ENCODE measurements around the gene SNX19.

Gene SNX19

DNA sequence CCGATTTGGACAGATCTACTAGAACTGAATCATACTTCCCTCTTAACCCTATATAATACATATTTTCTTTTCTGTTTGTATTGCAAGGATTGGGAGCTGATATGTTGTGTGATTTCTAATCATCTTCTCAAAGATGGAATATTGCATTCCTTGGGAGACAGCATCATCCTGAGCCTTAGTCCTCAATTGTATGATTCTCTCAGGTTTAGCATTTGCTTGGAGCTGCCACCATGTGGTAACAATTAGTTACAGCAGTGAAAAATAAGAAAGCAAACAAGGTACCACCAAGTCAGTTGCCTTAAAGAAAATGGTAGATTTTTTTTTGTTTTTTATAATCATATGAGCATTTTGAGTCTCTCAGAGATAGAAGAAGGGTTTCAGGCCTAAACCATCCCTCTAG is 11.9 kb downstream of the SNX19 start:
- no peak for DNase-seq

DNA sequence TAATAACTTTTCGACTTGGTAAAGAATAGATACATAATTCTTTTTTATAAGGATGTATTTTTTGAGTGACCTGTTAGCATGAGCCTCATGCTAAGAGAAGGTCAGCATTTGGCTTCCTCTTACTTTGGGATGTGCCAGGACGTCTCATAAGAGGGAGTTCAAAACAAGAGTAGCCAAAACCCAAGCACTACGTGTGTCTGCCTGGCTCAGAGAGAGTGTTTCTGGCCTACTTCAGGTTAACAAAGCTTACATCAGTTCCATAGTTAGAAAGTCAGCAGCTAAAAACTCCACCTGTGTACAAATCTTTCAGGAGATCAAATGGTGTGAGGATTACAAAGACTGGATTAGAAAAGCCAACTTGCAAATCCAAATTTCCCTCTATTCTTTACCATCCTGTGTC is 13.9 kb downstream of the SNX19 start:
- no peak for DNase-seq

GRCh38 chr11:130899106-130899505 is 17.2 kb downstream of the SNX19 start:
- no peak for DNase-seq

DNA sequence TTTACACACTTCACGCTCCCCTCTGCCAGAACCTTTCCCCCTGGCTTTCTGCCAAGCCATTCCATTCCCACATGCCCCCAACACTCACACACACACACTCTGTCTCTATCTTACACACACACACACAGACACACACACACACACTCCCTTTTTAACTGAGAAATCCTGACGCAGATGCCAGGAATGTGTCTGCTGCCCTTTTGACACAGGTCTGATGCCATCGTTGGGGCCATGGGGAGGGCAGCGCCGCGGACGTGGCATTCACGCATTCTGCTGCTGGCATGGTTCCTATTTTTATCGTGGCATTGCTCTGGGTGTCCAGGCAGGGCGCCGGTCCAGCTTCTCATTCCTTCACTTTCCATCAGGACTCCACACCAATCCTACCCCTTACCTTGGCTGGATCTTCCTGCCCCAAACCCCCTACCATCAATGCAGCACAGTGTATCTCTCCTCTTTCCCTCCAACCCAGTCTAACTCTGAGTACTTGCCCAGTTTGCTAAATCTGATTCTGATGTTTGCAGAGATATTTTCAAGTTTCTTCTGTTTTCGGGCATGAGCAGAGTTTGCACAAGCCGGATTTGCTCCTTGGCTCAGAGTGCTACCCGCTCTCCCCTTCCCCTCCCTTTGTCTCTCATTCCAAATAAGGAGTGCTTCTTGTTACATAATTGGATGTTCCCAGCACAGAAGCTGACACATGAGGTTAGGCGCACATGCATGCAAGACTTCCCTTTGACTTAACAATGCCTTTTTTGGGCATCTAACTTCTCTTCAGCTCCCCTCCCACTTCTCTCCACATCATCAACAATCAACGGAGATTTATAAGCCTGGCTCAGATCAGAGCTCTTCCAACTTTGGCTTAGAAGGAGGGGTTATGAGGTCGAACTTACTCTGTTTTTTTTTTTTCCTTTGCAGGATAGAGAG is 18.8 kb downstream of the SNX19 start:
- no peak for DNase-seq

GRCh38 chr11:130894322-130895025 is 21.8 kb downstream of the SNX19 start:
- DNase-seq: peak; percentile 53

GRCh38 chr11:130892861-130893260 is 23.4 kb downstream of the SNX19 start:
- no peak for DNase-seq

GRCh38 chr11:130891326-130891725 is 25.0 kb downstream of the SNX19 start:
- DNase-seq: no peak

DNA sequence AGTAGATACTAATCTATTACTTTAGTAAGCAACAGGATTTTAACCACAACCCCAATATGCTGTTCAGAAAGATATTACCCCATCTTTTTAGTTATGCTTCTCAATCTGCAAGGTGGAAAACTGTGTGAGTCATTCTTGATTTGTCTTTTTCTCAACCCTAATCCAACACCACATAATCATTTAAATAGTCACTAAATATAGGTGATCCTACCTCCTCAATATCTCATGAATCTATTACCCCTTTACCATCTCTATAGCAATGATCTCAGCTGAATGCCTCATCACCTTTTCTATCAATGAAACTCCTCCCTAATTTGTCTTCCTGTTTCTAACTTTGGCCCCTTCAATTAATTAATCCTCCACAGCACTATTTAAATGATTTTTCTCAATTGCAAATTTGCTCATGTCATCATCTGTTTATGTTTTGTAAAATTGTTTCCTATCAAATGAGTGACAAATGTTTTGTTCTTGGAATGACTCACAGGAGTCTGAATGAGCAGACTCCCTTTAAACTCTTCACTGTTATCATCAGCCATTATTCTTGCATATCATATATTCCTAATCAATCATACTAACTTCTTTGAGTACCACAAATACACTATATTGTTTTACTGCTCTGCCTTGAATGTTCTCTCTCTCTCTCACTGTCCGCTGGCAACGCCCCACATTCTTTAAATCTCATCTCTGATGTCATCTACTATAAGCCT is 26.1 kb downstream of the SNX19 start:
- no peak for DNase-seq

- DNase-seq: no peak
Observed at GRCh38 chr11:130888790-130889189, 27.5 kb downstream of the SNX19 start.

DNA sequence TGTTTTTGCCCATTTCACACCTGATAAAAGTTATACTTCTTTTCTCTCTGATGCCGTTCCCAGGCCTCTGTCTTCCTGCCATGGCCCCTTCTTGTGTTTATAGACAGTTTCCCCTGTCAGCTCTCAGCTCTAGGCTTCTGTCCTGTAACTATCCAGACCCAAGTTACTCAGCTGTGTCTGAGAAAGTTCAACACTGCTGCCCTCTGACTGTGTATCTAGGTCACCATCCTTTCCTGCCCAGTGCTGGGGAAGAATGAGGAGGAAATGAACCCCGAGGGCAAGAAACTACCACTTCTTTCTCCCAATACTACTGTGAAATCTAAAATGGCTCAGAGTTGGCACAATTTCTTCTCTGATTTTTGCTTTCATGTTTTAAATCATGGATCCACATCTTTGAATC is 29.6 kb downstream of the SNX19 start:
- no peak for DNase-seq

GRCh38 chr11:130882138-130882551 is 34.1 kb downstream of the SNX19 start:
- DNase-seq: no peak

GRCh38 chr11:130881475-130882137 is 34.7 kb downstream of the SNX19 start:
- no peak for DNase-seq

DNA sequence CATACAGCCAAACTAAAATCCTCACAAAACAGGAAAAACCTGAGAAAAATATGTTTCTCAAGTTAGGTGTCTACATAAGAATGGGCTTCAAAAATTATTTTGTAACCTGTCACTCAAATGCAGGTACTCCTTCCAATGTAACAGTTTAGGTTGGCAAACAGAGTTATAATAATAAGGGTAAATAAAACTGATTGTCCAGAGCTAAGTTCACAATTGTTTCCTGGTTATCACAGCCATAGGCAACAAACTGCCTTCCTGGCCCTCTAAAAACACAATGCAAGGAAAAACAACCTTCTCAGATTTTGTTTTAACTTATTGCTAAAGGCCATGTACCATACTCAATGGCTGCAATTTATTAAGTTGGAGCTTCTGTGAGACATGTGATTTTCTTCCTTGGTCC is 36.4 kb downstream of the SNX19 start:
- DNase-seq: no peak

DNA sequence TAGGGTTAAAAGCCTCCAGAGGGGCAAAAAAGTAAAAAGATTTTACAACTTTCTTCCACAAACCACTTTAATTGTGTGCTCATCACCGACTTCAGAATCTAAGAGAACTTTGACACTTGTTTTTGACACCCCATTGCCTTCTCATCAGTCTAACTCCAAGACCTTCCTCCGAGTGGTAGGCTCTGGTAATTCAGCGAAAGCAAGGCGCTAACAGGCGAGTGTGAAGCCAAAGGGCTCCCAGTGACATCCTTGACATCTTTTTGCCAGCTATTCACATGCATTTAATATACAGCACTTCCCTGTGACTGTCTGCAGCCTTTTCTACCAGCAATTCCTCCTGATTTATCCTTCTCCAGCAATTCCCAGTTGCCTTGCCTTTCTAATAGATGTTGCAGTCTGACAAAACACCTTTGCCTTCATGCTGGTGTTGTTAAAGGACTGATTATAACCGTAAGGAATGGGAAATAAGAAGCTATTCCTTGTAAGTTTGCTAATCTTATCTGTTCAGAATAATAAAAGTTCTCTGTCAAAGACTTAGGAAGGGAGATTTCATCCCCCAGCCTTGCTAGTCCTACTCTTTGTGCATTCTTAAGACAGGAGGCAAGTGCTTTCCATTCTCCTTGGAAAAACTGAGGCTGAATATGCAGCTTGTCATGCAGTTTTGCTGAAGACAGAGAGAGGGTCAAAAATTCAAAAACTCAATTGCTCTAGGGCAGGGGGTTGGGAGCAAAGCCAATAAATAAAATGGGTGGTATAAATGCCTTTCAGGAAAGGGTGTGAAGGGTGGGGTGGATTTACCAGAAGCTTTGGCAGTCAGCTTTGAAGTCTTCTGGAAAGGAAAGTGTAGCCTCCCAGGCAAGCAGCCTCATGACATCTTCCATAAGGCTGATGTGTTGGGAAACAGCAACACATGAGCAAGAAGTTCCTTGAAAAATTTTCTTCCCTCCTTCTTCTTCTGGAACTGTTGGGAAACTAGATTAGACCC is 39.1 kb downstream of the SNX19 start:
- DNase-seq: no peak

GRCh38 chr11:130876100-130876499 is 40.2 kb downstream of the SNX19 start:
- no peak for DNase-seq

- no peak for DNase-seq
Observed at GRCh38 chr11:130874955-130875531, 41.2 kb downstream of the SNX19 start.

- DNase-seq: no peak
Observed at GRCh38 chr11:130874396-130874795, 41.9 kb downstream of the SNX19 start.

DNA sequence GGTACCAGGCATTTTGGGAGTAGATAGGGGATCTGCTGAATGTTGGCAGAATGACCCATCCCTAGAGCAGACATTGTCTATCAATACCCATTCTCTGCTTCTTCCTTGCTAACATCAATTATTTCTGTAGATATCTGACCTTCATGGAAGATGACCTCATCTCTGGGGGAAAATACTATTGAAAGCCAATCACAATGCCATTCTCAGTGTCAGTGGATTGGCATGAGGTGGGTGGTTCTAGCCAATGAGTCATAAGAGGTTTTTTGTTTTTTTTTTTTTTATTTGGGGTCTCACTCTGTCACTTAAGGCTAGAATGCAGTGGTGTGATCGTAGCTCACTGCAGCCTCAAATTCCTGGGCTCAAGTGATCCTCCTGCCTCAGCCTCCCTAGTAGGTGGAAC is 42.5 kb downstream of the SNX19 start:
- no peak for DNase-seq

DNA sequence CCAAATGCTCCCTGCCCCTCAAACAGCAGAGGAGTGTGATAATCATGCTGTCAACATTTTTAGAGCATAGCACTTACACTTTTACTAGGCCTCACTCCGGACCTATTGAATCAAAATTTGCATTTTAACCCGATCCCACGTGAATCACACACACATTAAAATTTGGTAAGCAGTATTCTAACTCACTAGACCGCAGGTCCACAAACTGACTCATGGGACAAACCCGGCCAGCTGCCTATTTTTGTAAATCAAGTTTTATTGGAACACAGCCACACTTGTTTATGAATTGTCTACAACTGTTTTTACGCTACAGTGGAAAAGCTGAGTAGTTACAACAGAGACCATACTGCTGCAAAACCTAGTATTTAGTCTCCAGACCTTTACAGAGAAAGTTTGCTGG is 43.3 kb downstream of the SNX19 start:
- DNase-seq: no peak

GRCh38 chr11:130872513-130872912 is 43.8 kb downstream of the SNX19 start:
- no peak for DNase-seq

DNA sequence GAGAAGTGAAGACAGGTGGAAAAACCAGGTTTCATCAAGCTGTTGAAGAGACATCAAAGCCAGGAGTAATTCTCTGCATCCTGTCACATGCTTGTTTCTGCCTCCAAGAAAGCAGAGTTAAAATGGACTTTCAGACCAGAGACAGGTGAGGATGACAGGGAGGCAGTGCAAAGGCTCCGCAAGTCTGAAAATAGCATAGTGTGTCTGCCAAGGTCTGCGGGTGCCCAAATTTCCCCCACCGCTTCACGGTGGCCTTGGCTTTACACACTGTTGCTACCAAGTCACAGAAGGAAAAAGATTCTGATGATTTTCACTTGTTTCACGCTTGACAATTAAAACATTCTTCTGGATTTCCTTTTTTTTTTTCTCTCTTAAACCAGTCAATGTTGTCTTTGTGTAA is 44.2 kb downstream of the SNX19 start:
- no peak for DNase-seq

Data from KG1 (cell line).